Measurements from ENCODE around the gene ZNF213.

ZNF213 gene

DNA sequence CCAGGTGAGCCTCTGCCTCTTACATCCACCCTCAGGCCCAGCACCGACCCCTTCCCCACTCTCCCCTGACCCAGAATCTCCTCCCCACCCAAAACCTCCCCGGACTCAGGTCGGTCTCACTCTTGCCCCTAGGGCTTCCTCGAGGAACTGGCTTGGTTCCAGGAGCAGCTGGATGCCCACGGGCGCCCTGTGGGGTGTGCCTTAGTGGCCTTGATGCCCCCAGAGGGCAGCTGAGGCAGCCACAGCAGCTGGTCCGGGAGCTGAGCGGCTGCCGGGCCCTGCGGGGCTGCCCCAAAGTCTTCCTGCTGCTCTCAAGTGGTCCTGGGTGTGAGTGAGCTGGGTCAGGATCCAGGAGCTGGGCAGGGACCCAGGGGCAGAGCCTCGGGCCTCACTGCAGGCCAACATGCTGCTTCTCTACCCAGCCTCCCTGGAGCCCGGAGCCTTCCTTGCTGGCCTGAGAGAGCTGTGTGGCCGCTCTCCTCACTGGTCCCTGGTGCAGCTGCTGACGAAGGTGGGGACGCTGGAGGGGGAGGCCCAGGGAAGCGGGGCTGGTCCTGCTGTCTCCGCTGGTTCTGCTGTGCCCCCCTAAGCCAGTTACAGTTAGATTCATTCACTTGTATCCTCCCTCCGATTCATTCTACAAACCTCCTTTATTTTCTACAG lies 9.6 kb downstream of the ZNF213 start:
- H2BK120ac ChIP-seq (ENCODE audit: insufficient read depth, low read length, poor library complexity) = no peak overlapping the region
- no peak overlapping the region for H2AFZ ChIP-seq (ENCODE audit: insufficient read depth, low read length, poor library complexity)
- peak; percentile 9 to 12 for DNase-seq
- no peak overlapping the region for H4K8ac ChIP-seq (ENCODE audit: low read depth, low read length)
- no peak overlapping the region for H4K91ac ChIP-seq (ENCODE audit: low read depth, low read length)
- H3K79me2 ChIP-seq (ENCODE audit: control insufficient read depth, insufficient read depth, low read length, poor library complexity) = no peaks in the 10 kb centered on the region
- no peak overlapping the region for H3K4me2 ChIP-seq (ENCODE audit: low read length)
- no peak overlapping the region for H2BK5ac ChIP-seq (ENCODE audit: low read depth, low read length, poor library complexity)
- H3K27me3 ChIP-seq (ENCODE audit: insufficient read depth, low read length) = no peaks in the 10 kb centered on the region
- H3K18ac ChIP-seq (ENCODE audit: low read length) = no peak overlapping the region
- H3K36me3 ChIP-seq (ENCODE audit: control insufficient read depth in 1 of 2, insufficient read depth in 2 of 2, low read length in 2 of 2) = peaks cover 24% of the 10 kb centered on the region in 2 experiments
- H2AK5ac ChIP-seq (ENCODE audit: low read length) = no peak overlapping the region
- no peak overlapping the region for H3K4me3 ChIP-seq (ENCODE audit: low read depth, low read length)
- no peak overlapping the region for H3K27ac ChIP-seq (ENCODE audit: low read depth, low read length)
- no CpG with 5 or more reads among the region's 18 CpGs for WGBS (ENCODE audit: extremely low coverage, insufficient coverage, insufficient read length)
- H3K9me3 ChIP-seq (ENCODE audit: insufficient read depth, low read depth, low read length) = peaks cover 3% of the 10 kb centered on the region
- no peak overlapping the region for H4K12ac ChIP-seq (ENCODE audit: low read depth, low read length)
- no peak overlapping the region for H2BK12ac ChIP-seq (ENCODE audit: low read length)
- no peak overlapping the region for H3K14ac ChIP-seq (ENCODE audit: low read length)
- no peak overlapping the region for H3K4ac ChIP-seq (ENCODE audit: low read depth, low read length)
- no peaks in the 10 kb centered on the region for H3K79me1 ChIP-seq (ENCODE audit: low read length)
- peaks cover 0 to 2% of the 10 kb centered on the region in 2 experiments for H3K4me1 ChIP-seq (ENCODE audit: control insufficient read depth in 1 of 2, insufficient read depth in 2 of 2, low read length in 2 of 2)
- H3K23ac ChIP-seq (ENCODE audit: low read length) = no peak overlapping the region
- H3K9ac ChIP-seq (ENCODE audit: low read length) = no peak overlapping the region

DNA sequence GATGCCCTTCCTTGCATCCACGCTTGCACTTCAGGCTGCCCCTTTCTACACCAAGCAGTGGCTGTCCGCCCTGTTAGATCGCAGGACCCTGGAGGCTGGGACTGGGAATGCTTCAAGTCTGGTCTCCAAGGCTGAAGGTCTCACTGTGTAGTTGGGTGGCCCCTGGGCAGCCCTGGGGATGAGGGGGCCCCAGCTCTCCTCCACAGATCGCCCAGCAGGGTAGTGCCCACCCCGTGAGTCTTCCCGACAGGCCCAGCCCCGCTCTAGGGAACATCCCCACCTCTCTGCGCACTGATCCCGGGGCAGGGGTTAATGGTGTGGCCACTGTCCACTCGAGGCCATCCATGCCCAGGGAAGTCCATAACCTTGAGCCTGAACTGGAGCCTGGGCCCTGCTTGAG lies 10.3 kb downstream of the ZNF213 start:
- no CpG with 5 or more reads among the region's 10 CpGs for WGBS (ENCODE audit: extremely low coverage, insufficient coverage, insufficient read length)
- Histone ChIP-seq H3K79me1 (ENCODE audit: low read length) (peaks cover 5% of the 10 kb centered on the region), H2AFZ (ENCODE audit: insufficient read depth, low read length, poor library complexity) (no peak overlapping the region), H3K36me3 (ENCODE audit: control insufficient read depth in 1 of 2, insufficient read depth in 2 of 2, low read length in 2 of 2) (peaks cover 24% of the 10 kb centered on the region in 2 experiments), H3K79me2 (ENCODE audit: control insufficient read depth, insufficient read depth, low read length, poor library complexity) (peaks cover 2% of the 10 kb centered on the region), H2BK12ac (ENCODE audit: low read length) (no peak overlapping the region), H2BK120ac (ENCODE audit: insufficient read depth, low read length, poor library complexity) (no peak overlapping the region), H3K18ac (ENCODE audit: low read length) (no peak overlapping the region), H4K91ac (ENCODE audit: low read depth, low read length) (no peak overlapping the region), H3K4me3 (ENCODE audit: low read depth, low read length) (no peak overlapping the region), H3K14ac (ENCODE audit: low read length) (no peak overlapping the region), H4K8ac (ENCODE audit: low read depth, low read length) (no peak overlapping the region), H2BK5ac (ENCODE audit: low read depth, low read length, poor library complexity) (no peak overlapping the region), H3K4me1 (ENCODE audit: control insufficient read depth in 1 of 2, insufficient read depth in 2 of 2, low read length in 2 of 2) (peaks cover 2 to 5% of the 10 kb centered on the region in 2 experiments), H3K9ac (ENCODE audit: low read length) (no peak overlapping the region), H3K9me3 (ENCODE audit: insufficient read depth, low read depth, low read length) (peaks cover 3% of the 10 kb centered on the region), H3K4me2 (ENCODE audit: low read length) (no peak overlapping the region), H3K4ac (ENCODE audit: low read depth, low read length) (no peak overlapping the region), H3K27me3 (ENCODE audit: insufficient read depth, low read length) (no peaks in the 10 kb centered on the region), H4K12ac (ENCODE audit: low read depth, low read length) (no peak overlapping the region), H3K23ac (ENCODE audit: low read length) (no peak overlapping the region), H2AK5ac (ENCODE audit: low read length) (no peak overlapping the region), H3K27ac (ENCODE audit: low read depth, low read length) (no peak overlapping the region)
- DNase-seq = no peak

DNA sequence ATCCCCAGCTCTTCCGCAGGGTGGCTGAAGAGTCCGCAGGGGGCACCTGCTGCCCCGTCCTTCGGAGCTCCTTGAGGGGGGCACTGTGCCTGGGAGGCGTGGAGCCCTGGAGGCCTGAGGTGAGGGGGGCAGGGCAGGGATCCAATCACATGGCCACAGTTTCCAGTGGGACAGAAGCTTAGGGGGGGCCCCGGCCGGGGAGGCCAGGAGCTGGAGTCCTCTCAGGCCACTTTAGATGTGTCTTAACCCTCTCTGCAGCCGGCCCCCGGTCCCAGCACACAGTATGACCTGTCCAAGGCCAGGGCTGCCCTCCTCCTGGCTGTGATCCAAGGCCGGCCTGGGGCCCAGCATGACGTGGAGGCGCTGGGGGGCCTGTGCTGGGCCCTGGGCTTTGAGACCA lies 10.8 kb downstream of the ZNF213 start:
- peaks cover 3% of the 10 kb centered on the region for H3K79me2 ChIP-seq (ENCODE audit: control insufficient read depth, insufficient read depth, low read length, poor library complexity)
- no peak overlapping the region for H3K9ac ChIP-seq (ENCODE audit: low read length)
- H3K4me3 ChIP-seq (ENCODE audit: low read depth, low read length) = no peak overlapping the region
- no peak overlapping the region for H3K4ac ChIP-seq (ENCODE audit: low read depth, low read length)
- H2BK12ac ChIP-seq (ENCODE audit: low read length) = no peak overlapping the region
- H2BK5ac ChIP-seq (ENCODE audit: low read depth, low read length, poor library complexity) = no peak overlapping the region
- no peak overlapping the region for H4K91ac ChIP-seq (ENCODE audit: low read depth, low read length)
- peaks cover 2 to 5% of the 10 kb centered on the region in 2 experiments for H3K4me1 ChIP-seq (ENCODE audit: control insufficient read depth in 1 of 2, insufficient read depth in 2 of 2, low read length in 2 of 2)
- no peak overlapping the region for H3K4me2 ChIP-seq (ENCODE audit: low read length)
- H3K9me3 ChIP-seq (ENCODE audit: insufficient read depth, low read depth, low read length) = peaks cover 3% of the 10 kb centered on the region
- H2AK5ac ChIP-seq (ENCODE audit: low read length) = no peak overlapping the region
- no peak overlapping the region for H3K14ac ChIP-seq (ENCODE audit: low read length)
- no peak overlapping the region for H2AFZ ChIP-seq (ENCODE audit: insufficient read depth, low read length, poor library complexity)
- H4K8ac ChIP-seq (ENCODE audit: low read depth, low read length) = no peak overlapping the region
- DNase-seq = no peak
- H3K27ac ChIP-seq (ENCODE audit: low read depth, low read length) = no peak overlapping the region
- WGBS (ENCODE audit: extremely low coverage, insufficient coverage, insufficient read length) = no CpG with 5 or more reads among the region's 12 CpGs
- H3K36me3 ChIP-seq (ENCODE audit: control insufficient read depth in 1 of 2, insufficient read depth in 2 of 2, low read length in 2 of 2) = peaks cover 21 to 22% of the 10 kb centered on the region in 2 experiments
- no peak overlapping the region for H3K23ac ChIP-seq (ENCODE audit: low read length)
- no peaks in the 10 kb centered on the region for H3K27me3 ChIP-seq (ENCODE audit: insufficient read depth, low read length)
- no peak overlapping the region for H4K12ac ChIP-seq (ENCODE audit: low read depth, low read length)
- H3K79me1 ChIP-seq (ENCODE audit: low read length) = peaks cover 6% of the 10 kb centered on the region
- H2BK120ac ChIP-seq (ENCODE audit: insufficient read depth, low read length, poor library complexity) = no peak overlapping the region
- no peak overlapping the region for H3K18ac ChIP-seq (ENCODE audit: low read length)

GRCh38 chr16:3147046-3147756 lies 12.4 kb downstream of the ZNF213 start:
- no peak overlapping the region for H2BK120ac ChIP-seq (ENCODE audit: insufficient read depth, low read length, poor library complexity)
- H2BK5ac ChIP-seq (ENCODE audit: low read depth, low read length, poor library complexity) = no peak overlapping the region
- no peaks in the 10 kb centered on the region for H3K27me3 ChIP-seq (ENCODE audit: insufficient read depth, low read length)
- H3K9ac ChIP-seq (ENCODE audit: low read length) = no peak overlapping the region
- peaks cover 4 to 10% of the 10 kb centered on the region in 2 experiments for H3K4me1 ChIP-seq (ENCODE audit: control insufficient read depth in 1 of 2, insufficient read depth in 2 of 2, low read length in 2 of 2)
- H3K18ac ChIP-seq (ENCODE audit: low read length) = no peak overlapping the region
- no peak for DNase-seq
- no peak overlapping the region for H2AFZ ChIP-seq (ENCODE audit: insufficient read depth, low read length, poor library complexity)
- peaks cover 3% of the 10 kb centered on the region for H3K9me3 ChIP-seq (ENCODE audit: insufficient read depth, low read depth, low read length)
- H3K36me3 ChIP-seq (ENCODE audit: control insufficient read depth in 1 of 2, insufficient read depth in 2 of 2, low read length in 2 of 2) = peaks cover 5 to 7% of the 10 kb centered on the region in 2 experiments
- H4K91ac ChIP-seq (ENCODE audit: low read depth, low read length) = no peak overlapping the region
- H4K8ac ChIP-seq (ENCODE audit: low read depth, low read length) = no peak overlapping the region
- H2BK12ac ChIP-seq (ENCODE audit: low read length) = no peak overlapping the region
- WGBS (ENCODE audit: extremely low coverage, insufficient coverage, insufficient read length) = no CpG with 5 or more reads among the region's 16 CpGs
- H3K14ac ChIP-seq (ENCODE audit: low read length) = no peak overlapping the region
- no peak overlapping the region for H2AK5ac ChIP-seq (ENCODE audit: low read length)
- no peak overlapping the region for H4K12ac ChIP-seq (ENCODE audit: low read depth, low read length)
- no peak overlapping the region for H3K4me2 ChIP-seq (ENCODE audit: low read length)
- peaks cover 8% of the 10 kb centered on the region for H3K79me1 ChIP-seq (ENCODE audit: low read length)
- H3K23ac ChIP-seq (ENCODE audit: low read length) = no peak overlapping the region
- H3K4ac ChIP-seq (ENCODE audit: low read depth, low read length) = no peak overlapping the region
- H3K79me2 ChIP-seq (ENCODE audit: control insufficient read depth, insufficient read depth, low read length, poor library complexity) = peaks cover 3% of the 10 kb centered on the region
- H3K4me3 ChIP-seq (ENCODE audit: low read depth, low read length) = no peak overlapping the region
- no peak overlapping the region for H3K27ac ChIP-seq (ENCODE audit: low read depth, low read length)

Measured in trophoblast cell (in vitro differentiated cells and primary cell).